IMR-90 (cell line): Measurements from ENCODE around the gene SKP1.

Source experiments
- MAZ ChIP-seq: IDR thresholded peaks from 2 replicates; pipeline ENCODE4 v1.6.1; 2012; ENCODE audit warnings: low read depth, mild to moderate bottlenecking, low read length, improper control_type of control experiment, moderate library complexity, borderline replicate concordance
- POLR2A ChIP-seq: IDR thresholded peaks from 2 replicates; pipeline ENCODE4 v1.6.1; 2012; ENCODE audit warnings: mild to moderate bottlenecking, low read depth, low read length
- USF2 ChIP-seq: fragments of 150-350 bp; IDR thresholded peaks from 2 replicates; pipeline ENCODE4 v1.6.1; 2017; ENCODE audit warnings: mild to moderate bottlenecking, antibody characterized with exemption, low read length, low read depth
- TF ChIP-seq, protein P1 (sequence below): conservative IDR thresholded peaks from 2 replicates; pipeline ENCODE4 v1.5.1; 2012; ENCODE audit warnings: mild to moderate bottlenecking, low read depth, low read length, improper control_type of control experiment

DNA sequence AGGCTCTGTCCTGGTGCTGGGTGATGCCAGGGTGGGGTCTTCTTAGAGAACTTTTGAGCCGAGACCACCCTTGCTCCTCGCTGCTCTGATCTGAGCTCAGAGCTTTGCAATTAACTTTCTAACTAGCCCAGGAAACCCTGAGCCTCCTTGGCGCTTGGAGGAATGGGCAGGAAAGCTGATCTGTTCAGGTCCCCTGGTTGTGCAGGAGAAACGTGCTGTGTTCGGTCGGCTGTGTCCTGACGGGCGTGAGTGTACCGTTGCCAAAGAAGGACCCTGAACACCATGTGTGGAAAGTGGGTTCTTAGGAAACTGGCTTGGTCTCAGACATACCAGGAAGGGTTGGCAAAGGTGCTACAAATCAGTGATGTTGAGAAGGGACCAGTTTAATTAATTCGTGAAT lies 60.5 kb downstream of the SKP1 start:
- TF ChIP-seq MAZ (no peak), USF2 (no peak), POLR2A (no peak)
- TF ChIP-seq, protein P1, sequence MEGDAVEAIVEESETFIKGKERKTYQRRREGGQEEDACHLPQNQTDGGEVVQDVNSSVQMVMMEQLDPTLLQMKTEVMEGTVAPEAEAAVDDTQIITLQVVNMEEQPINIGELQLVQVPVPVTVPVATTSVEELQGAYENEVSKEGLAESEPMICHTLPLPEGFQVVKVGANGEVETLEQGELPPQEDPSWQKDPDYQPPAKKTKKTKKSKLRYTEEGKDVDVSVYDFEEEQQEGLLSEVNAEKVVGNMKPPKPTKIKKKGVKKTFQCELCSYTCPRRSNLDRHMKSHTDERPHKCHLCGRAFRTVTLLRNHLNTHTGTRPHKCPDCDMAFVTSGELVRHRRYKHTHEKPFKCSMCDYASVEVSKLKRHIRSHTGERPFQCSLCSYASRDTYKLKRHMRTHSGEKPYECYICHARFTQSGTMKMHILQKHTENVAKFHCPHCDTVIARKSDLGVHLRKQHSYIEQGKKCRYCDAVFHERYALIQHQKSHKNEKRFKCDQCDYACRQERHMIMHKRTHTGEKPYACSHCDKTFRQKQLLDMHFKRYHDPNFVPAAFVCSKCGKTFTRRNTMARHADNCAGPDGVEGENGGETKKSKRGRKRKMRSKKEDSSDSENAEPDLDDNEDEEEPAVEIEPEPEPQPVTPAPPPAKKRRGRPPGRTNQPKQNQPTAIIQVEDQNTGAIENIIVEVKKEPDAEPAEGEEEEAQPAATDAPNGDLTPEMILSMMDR, result no peak
